ENCODE results near the gene DNLZ. TPM values are rescaled to one million over a fixed set of nuclear protein-coding genes. Genes with fewer than 3 reads are reported as not detected.

DNLZ gene
- total and polyA plus RNA-seq, 9 of the 15 experiments (the other 6 are each of a cell fraction or from before 2014, with no cell fraction given), result 0.17 to 44.6 (median 3.4) TPM

DNA sequence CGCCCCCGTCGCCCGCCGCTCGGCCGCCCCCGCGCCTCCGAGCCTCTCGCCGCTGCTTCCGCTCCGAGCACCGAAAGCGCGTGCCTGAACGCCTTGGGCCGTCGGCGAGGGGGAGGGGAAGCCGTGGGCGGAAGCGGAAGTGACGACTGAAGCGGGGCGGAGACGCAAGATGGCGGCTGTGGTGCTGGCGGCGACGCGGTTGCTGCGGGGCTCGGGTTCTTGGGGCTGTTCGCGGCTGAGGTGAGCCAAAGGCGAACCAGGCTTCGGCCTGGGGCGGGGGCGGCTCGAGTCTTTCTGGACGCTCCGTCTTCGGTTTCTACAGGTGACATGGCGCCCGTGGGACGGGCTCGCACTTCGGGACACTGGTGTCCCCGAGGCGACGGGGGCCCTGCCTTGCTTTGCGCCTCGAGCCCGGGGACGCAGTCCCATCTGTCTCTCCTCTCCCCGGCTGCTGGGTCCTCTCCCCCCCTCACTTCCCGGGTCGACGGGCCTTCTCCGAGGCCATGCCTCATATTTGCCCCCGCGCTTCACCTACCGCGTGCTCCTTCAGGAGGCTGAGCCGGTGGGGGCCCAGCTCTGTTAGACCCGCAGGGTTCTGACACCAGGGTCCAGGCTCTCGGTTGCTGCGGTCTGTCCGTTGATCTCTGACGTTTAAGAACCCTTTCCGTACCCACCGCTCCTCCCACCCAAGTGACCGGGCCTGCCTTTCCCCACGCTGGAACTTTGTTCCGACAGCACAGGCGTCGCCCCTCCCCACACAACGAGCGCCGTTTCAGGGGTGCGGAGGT, 47.1 kb upstream of the DNLZ start, which contains the start of the genes ENTR1 and PMPCA (continued):
- peak; percentile 52 to 73; a peak in 3 of 4 replicates for TF ChIP-seq MAZ (CRISPR knock-in tag; conservative IDR thresholded peaks at IDR 0.05 in 1 of 2, IDR thresholded peaks at IDR 0.05 in 1 of 2)
- TF ChIP-seq HNRNPLL (IDR thresholded peaks at IDR 0.05; ENCODE audit: low read depth, low read length, poor library complexity, severe bottlenecking), result no peak
- no peak for TF ChIP-seq LARP7 (IDR thresholded peaks at IDR 0.05)
- no peak for TF ChIP-seq FOXK1 (CRISPR knock-in tag; IDR thresholded peaks at IDR 0.05; ENCODE audit: borderline replicate concordance)
- TF ChIP-seq ZNF431 (CRISPR knock-in tag; IDR thresholded peaks at IDR 0.05), result no peak
- no peak for TF ChIP-seq PPARD (CRISPR knock-in tag; IDR thresholded peaks at IDR 0.05)
- TF ChIP-seq, protein P1, sequence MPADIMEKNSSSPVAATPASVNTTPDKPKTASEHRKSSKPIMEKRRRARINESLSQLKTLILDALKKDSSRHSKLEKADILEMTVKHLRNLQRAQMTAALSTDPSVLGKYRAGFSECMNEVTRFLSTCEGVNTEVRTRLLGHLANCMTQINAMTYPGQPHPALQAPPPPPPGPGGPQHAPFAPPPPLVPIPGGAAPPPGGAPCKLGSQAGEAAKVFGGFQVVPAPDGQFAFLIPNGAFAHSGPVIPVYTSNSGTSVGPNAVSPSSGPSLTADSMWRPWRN (IDR thresholded peaks at IDR 0.05; ENCODE audit: low read depth), result no peak
- no peak for TF ChIP-seq ZFPM2 (CRISPR knock-in tag; IDR thresholded peaks at IDR 0.05)
- TF ChIP-seq ILF3 (IDR thresholded peaks at IDR 0.05; ENCODE audit: borderline replicate concordance), result no peak
- no peak for TF ChIP-seq POLR3A (IDR thresholded peaks at IDR 0.05; ENCODE audit: borderline replicate concordance, extremely low read depth, insufficient read depth, insufficient read length)
- TF ChIP-seq XRCC3 (IDR thresholded peaks at IDR 0.05), result no peak
- no peak for TF ChIP-seq SMARCA5 (IDR thresholded peaks at IDR 0.05)
- no peak for TF ChIP-seq CREB3 (tag; conservative IDR thresholded peaks at IDR 0.05; ENCODE audit: low read depth)
- TF ChIP-seq ETV5 (CRISPR knock-in tag; IDR thresholded peaks at IDR 0.05; ENCODE audit: low read depth), result peak; percentile 89
- no peak for TF ChIP-seq HSF4 (CRISPR knock-in tag; IDR thresholded peaks at IDR 0.05; ENCODE audit: borderline replicate concordance)
- no peak for TF ChIP-seq HOXB6 (CRISPR knock-in tag; IDR thresholded peaks at IDR 0.05; ENCODE audit: borderline replicate concordance)
- no peak for TF ChIP-seq TGIF2 (CRISPR knock-in tag; IDR thresholded peaks at IDR 0.05)
- no peak for TF ChIP-seq DIDO1 (tag; IDR thresholded peaks at IDR 0.05; ENCODE audit: low read depth)
- TF ChIP-seq SRSF1 (IDR thresholded peaks at IDR 0.05; ENCODE audit: low read depth, low read length), result no peak
- no peak for TF ChIP-seq RREB1 (CRISPR knock-in tag; IDR thresholded peaks at IDR 0.05)
- no peak for TF ChIP-seq HEY1 (CRISPR knock-in tag; IDR thresholded peaks at IDR 0.05; ENCODE audit: borderline replicate concordance)
- TF ChIP-seq SMAD1 (IDR thresholded peaks at IDR 0.05; ENCODE audit: low read depth, low read length, partially characterized antibody), result no peak

Data from K562 (cell line).